GM18868 (cell line): ENCODE data around the gene DNAJB14.
A peak's percentile ranks its signal among the peaks of the same experiment; 100 is the strongest.
"Not testable (repeated sequence)": the region's sequence is repeated elsewhere in the genome, so short reads cannot be mapped to it uniquely, and the experiment has no call there.

Experiments used
- ATAC-seq: cut with Tn5 transposase; IDR thresholded peaks from one replicate; pipeline ENCODE4 v1.9.1; 2021; ENCODE audit warnings: mild to moderate bottlenecking, moderate library complexity; ENCODE audit not compliant: unreplicated experiment

The DNAJB14 gene

DNA sequence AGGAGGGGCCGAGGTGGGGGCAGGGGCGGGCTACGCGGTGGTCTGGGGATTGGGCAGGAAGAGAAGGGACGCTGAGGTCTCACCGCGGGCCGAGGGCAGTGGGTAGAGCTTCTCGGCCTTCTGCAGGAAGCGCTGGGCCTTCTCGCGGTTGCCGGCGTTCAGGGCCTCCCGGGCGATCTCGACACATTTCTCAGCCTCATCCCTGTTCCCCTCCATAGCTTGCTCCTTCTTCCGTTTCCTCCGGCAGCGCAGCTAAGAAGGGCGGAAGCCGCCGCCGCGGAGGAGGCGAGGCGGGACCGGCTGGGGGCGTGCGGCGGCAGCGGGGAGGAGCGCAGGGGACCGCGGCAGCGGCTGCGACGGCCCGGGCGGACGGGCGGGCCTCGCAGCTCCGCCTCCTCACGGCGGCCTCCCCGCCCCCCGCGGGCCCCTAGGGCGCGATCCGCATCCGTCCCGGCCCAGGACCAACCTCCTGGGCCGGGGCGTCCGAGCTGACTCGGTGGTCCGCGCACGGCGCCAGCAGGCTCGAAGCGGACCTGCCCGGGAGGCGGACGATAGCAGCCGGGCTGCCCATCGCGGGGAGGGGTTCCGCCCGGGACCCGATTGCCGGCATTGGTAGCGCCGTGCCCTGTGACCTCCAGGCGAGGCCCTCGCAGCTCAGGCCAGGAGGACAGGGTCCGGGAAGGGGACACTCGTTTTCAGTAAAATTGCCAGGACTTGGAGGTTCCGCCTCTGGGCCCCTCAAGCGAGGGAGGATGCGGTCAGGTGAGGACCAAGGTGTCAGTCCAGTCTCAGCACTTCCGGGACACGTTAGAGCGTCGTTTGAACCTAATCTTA, at the start of gene DNAJB14:
DNAJB14 (minus strand) TSS at position 263 of the 834 bp plus-strand sequence; CDS start at position 216, 47 bp downstream.
- ATAC-seq = peak; percentile 39

DNA sequence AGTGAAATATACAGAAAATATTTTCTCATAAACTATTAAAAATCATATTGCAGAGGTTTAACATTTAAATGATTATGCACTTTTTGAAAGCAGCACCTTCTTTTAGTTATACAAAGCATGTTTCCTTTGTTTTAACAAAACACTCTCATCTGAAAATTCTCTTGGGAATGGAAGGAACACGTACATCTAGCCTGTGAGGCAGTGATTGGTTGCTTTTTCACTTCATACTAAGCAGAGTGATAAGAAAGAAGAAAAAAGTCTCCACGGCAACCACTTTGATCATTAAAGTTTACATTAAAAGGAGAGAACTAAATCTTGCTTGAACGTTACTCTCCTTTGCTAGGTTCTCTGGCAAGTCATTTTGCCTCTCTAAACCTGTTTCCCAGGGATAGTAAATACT, 45.3 kb upstream of the DNAJB14 start:
- ATAC-seq = no peak

DNA sequence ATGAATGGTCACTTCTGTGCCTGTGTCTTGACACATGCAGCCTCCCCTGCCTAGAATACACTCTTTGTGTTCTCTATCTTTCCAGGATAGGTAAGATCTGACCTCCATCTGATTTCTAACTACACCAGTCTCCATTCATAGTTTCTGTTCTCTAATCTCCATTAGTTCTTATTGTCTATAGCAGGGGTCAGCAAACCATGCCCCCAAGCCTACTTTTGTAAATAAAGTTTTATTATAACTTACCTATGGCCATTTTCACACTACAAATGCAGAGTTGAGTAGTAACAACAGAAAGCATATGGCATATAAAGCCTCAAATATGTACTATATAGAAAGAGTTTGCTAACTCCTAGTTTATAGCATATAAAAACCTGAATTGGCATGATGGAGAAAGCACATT, 41.3 kb upstream of the DNAJB14 start:
- no peak for ATAC-seq

DNA sequence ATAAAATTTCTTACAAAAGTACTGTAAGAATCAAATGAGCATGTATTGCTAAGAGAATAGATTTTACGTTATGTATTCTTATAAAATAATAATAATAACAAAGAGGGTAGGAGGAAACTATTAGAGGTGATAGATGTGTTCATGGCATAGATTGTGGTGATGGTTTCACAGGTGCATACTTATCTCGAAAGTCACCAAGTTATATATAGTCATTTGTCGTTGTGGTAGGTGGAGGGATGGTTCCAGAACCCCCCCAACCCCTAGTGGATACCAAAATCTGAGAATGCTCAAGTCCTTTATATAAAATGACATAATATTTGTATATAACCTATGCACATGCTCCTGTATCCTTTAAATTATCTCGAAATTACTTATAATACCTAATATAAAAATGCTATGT, 40.4 kb upstream of the DNAJB14 start:
- peak; percentile 68 for ATAC-seq

DNA sequence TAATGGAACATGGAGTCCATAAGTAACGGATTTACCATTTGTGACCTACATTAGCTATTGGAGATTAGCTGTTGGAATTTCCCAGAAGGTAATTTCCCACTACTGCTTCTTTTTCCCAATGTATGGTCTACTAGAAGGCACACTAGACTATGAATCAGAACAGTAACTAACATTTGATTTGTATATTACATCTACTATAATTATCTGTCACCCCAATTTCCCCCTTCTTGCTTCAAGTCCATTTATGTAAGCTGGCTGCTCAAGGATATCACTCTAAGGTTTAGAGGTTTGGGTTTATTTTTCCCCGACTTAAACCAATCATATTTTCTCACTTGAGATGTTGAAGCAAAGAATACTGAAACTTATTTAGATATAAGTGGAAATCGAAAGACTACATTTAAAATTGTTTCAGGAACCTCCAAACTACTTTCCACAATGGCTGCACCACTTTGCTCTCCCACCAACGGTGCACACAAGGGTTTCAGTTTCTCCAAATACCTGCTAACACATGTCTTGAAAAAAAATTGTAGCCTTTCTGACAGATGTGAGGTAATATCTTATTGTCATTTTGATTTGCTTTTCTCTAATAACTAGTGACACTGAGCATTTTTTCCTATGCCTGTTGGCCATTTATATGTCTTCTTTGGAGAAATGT, 37.0 kb upstream of the DNAJB14 start:
- ATAC-seq = peak; percentile 41

DNA sequence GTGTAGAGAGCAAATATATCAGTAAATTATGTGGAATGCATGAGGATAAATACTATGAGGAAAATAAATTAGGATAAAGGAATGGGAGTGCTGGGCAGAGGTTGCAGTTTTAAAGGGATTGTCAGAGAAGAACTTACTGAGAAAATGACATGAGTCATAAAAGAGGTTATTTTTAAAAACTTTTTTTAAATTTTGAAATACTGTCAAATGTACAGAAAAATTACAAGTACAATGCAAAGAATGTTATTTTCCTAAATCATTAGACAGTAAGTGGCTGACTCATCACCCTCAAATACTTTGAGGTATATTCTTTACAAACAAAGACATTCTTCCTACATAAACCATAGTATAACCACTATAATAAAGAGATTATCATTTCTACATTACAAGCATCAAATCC, 33.5 kb upstream of the DNAJB14 start:
- ATAC-seq = no peak

DNA sequence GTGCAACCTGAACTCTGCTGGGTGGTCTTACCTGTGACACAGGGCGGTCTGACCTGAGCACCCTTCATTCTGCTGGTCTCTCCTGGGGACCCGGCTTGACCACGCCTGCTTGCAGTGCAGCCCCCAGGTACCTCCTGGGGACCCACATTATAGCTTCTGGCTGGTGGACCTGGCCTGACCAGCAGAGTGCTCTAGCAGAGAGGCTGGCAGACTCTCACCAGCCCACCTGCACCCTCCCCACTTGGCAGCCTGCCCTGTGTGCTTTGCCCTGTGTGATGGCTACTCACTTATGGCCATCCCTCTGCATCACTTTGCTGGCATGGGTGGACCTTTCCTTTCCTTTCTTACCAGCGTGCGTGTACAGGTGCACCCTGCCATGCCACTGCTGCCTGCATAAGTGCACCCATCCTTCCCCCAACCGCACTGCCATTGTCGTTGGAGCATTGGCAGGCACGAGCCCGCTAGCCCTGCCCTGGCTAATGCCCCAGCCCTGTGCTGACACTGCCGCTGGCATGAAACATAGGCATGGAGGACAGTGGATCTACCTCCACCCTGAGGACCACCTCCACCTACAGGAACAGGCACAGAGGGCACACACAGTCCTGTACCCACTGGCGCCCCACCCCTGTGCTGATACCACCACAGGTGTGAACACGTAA, 25.2 kb upstream of the DNAJB14 start:
- ATAC-seq = no peak

DNA sequence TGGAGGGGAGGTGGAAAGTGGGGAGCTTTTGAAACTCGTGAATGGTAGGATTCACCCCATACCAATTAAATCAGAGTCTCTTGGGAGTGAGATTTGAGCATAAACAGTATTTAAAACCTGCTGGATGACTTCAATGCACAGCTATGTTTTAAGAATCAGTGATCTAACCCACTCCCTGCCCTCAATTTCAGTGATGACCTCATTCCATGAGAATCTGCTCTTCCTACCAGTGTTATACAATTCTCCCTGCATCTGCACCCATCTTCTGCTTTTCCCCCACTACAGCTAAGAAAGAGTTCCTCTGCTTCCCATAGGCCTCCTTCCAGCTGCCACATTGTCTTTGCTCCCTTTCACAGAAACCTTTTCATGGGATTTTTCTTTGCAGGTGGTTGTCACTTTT, 21.9 kb upstream of the DNAJB14 start:
- no peak for ATAC-seq

DNA sequence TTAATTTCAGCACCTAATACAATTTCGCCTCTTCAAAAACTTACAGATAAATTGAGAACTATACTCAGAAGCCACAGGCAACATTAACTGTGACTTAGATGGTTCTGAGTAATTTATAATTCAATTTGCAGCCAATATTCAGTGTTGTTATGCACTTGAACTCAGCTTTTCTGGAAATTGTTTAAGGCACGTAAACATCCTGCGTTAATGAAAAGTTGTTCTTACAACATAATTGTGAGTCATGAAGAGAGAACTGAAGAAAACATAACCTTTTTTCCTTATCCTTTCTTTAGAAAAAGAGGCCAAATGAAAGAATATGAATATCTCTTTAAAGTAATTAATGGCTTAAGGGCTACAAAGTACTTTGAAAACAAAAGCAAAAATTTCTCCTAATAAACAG, 20.3 kb upstream of the DNAJB14 start:
- ATAC-seq = no peak

DNA sequence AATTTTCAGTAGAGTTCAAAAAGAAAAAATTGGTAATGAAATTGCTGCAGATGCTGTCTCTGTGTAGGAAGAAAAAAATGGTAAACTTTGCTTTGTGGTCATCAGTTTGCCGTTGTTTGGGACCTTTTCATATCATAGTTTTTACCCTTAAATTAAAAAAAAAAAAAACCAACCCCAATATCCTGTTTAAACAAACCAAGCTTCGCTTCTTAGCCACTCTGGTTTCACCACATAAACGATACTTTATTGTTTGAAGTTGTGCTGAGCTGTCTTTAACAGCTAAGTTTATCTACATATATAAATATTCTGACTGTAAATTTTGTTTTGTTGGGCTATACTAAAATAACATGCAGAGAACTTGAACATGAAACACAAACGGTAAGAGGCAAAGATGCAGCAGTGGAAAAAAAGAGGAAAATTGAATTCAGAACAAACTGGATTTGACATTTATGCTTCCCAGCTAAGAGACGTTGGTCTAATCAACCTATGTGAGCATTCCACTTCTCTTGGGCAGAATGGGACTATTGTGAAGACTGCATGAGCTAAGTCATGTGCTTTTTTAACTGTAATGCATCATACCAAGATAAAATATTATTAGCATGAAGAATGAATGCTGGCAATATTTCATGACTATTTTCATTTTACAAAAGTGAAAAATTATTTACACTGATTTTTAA, 19.4 kb upstream of the DNAJB14 start:
- no peak for ATAC-seq

DNA sequence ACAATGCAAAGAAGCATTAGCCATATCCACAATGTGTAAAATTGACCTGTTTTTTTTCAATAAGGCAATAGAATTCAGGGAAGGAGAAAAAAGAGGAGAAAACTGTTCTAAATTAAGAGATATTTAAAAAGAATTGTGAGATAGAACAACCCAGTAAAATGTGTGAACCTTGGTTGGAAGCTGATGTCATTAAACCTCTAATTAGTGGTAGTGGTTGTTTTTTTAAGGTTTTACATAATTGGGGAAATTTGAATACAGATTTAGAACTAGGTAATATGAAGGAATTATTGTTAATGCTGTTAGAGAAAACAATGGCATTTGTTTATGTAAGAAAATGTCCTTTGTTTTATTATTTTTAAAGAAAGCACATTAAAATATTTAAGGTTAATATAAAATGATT, 18.8 kb upstream of the DNAJB14 start:
- ATAC-seq = no peak

DNA sequence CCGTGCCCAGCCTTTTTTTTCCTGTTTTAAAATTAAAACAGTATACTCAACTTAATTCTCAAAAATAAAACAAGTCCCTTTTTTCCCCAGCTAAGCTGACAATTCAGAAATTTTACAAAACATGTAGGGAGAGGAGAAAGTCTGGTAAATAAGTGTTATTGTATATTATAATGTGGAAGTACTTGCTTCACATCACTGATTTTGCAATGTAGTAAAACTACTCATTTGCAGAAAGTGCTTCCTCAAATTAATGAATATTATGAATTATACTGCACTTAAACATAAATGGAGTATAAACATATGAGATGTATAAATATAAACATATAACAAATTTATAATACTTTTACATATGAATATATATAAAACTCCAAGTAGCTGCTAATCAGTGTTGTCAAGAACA, 15.3 kb upstream of the DNAJB14 start:
- no peak for ATAC-seq

DNA sequence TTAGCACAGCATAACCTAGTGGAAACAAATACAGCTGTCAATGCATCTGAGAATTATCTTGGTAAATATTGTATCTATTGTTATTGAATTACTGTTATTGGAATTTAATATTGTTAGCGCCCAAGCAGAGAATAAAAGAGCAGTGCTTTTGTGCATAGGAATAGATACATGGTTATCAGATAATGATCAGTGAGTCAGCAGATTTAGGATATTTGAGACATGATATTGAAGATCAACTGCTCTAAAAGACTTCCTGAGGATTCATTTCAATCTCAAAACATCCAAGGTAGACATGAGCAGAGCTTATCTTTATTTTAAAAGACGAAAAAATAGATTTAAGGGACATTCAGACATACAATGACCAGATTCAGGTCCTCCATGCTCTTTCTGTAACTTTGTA, 14.2 kb upstream of the DNAJB14 start:
- no peak for ATAC-seq

DNA sequence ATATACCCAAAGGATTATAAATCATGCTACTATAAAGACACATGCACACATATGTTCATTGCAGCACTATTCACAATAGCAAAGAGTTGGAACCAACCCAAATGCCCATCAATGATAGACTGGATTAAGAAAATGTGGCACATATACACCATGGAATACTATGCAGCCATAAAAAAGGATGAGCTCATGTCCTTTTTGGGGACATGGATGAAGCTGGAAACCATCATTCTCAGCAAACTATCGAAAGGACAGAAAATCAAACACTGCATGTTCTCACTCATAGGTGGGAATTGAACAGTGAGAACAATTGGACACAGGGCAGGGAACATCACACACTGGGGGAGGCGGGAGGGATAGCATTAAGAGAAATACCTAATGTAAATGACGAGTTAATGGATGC, 11.8 kb upstream of the DNAJB14 start:
- ATAC-seq = not testable (repeated sequence)

DNA sequence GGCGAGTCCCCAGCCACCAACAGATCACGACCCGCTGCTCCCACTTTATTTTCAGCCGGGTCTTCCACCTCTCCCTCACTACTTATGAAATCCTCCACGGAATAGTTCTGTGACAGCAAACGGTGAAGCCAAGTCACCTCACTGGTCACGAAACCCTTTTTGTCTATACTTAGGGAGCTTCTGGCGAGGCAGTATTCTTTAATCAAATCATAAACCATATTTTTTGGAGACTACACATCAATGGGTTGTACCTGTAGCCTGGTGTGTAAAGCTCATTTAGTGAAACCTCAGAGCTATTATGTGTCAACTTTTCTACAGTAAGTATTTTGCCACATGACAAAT, 4.5 kb upstream of the DNAJB14 start:
- ATAC-seq = no peak

DNA sequence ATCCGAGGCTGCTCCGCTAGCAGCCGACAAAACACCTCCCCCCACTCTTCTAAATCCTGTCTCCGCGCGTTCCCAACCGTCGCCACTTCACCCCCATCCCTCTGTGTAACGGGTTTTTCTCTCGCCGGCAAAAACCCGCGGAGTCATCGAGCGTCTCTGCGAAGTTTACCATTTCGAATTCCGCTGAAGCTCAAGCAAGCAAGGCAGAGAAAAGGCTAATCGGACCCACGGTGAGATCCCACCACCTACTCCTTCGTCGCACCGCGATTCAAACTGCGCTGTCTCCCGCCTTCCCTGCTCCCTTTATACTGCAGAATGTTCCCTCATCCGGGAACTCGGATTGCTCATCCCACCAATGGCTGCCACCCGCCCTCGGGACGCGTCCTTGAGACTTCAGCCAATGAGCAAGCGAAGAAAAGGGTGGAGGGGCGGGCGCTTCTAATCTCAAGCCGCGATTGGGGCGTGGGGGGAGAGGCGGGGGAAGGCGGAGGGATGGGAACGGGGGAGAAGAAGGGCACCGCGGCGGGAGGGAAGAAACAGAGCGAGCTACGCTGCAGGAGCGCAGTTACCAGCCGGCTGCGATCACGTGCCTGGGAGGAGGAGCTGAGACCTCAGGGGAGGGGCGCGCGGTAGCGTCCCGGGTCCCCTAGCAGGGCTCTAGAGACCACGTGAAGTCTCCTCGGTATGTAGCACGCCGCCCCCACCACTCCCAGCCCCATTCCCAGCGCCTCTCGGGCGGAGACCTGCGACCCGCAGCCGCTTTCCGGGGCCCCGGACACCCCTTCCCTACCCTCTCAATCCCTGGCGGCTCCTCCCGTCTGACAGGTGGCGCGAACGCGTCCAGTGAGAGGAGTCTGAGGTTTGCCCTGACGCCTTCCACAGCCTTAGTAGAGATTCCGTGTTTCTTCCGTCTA, 3.8 kb upstream of the DNAJB14 start, which contains the start of gene H2AZ1:
H2AZ1 (minus strand) TSS at position 277 of the 914 bp plus-strand sequence; CDS start at position 172, 105 bp downstream.
- peak; percentile 64 for ATAC-seq

DNA sequence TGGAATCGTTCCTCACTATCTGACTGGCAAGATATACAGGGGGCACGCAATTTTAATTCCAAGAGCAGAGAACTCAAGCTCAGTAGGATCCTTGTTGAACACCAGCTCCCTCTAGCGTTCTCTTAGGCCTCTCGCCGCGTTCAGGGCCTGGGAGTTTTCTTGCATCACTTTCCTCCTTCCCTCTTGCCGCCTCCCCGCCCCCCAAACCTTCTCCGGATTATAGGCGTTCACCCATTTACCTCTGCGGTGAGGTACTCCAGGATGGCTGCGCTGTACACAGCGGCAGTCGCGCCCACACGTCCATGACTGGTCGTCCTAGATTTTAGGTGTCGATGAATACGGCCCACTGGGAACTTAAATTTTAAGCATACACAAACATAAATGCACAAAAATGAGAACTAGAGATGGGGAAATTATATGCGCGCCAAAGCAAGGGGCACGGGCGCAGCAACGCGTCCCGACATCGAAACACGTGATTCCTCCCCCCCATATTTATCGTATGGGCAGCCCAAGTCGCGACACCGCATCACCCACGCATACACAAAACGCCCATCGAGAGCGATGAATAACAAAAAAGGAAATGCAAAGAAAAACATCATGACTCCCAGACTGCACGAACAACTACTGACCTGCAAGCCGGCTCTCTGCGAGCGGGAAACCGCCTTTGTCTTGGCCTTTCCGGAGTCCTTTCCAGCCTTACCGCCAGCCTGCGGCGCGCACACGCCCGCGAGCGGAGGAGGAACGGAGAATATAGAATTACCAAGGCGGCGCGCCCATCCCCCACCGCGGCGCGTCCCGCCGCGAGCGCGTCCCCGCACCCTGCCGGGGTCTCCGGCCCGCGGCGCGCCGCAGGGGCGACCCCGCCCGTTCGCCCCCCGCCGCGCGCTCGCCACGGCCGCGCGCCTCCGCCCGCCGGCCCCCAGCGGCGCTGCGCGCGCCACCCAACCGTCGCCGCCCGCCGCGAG, 2.9 kb upstream of the DNAJB14 start:
- ATAC-seq = peak; percentile 29

DNA sequence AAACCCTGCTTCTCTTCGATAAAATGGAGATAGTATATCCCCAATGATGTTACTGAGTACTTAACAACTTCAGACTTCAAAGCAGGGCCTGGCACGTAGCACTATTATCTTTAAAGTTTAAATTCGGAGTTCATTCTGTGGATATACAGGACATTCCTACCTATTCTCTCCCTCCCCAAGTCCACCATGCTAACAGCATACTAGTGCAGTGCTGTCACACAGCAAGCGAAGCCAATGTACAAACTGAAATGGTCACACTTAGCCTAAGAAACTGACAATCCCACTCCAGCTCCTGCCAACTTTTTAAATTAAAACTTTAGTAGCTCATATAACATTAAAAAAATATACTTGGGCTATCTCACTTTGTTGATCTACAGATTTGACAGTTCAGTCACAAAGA, 1.2 kb upstream of the DNAJB14 start:
- ATAC-seq = no peak

DNA sequence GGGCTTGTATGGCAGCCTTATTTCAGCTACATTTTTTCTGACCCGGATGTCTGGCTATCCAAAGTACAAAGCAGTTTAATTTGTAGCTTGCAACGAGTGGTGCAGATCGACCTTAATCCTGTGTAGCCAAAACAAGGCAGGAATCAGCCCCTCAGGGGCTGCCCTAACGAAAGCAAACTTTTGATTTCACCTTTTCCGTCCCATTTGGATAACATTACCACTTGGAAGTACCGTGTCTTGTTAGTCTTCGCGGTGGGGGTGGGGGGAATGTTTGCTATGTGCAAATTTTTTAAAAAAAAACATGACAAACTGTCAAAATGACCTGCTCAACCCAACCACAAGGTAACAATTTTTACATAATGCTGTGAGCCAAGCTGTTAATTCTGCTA, 766 bp upstream of the DNAJB14 start:
- no peak for ATAC-seq
